Articular chondrocyte of knee joint (primary cell): Measurements from ENCODE around the gene TEAD4. TPM values are rescaled to one million over a fixed set of nuclear protein-coding genes. Genes with fewer than 3 reads are reported as not detected.

Experiments
- small RNA-seq: library from RNA; depleted of rRNA; stranded (forward); fragments of <200 nt; gene quantifications from one replicate; pipeline ENCODE3, GENCODE V24; 2012
- total RNA-seq: library from RNA; depleted of rRNA; stranded (reverse); fragments of >200 nt; gene quantifications from 2 replicates; pipeline ENCODE4 v1.2.3, GENCODE V29; 2012

TEAD4 gene
- 12.3 and 17.2 TPM in 2 replicates for total RNA-seq

GRCh38 chr12:2959192-2959504 is at the start of gene TEAD4:
Gene TEAD4 (plus strand): TSS chr12:2959397.

GRCh38 chr12:3076730-3077571 is 117.8 kb downstream of the TEAD4 start, which contains the start of gene TSPAN9:
Gene TSPAN9 (plus strand): TSS chr12:3077379. CDS start chr12:3201194, 123,815 bp downstream.

Small RNA genes within 50 kb of the gene (small RNA-seq; reads per million reads assigned to genes)
- not detected for gene RNU6-1315P

Other genes starting within 250 kb of the TEAD4 start
- 16.1 and 18.6 TPM in 2 replicates for gene FKBP4, start 164.4 kb upstream of the TEAD4 start, total RNA-seq
- 17.2 and 20.0 TPM in 2 replicates for gene ITFG2, start 146.7 kb upstream of the TEAD4 start, total RNA-seq
- 0.26 and 0.43 TPM in 2 replicates for gene NRIP2, start 124.4 kb upstream of the TEAD4 start, total RNA-seq
- gene TEX52, start 102.4 kb upstream of the TEAD4 start, total RNA-seq: not detected in 2 replicates
- gene FOXM1, start 82.2 kb upstream of the TEAD4 start, total RNA-seq: 14.8 and 17.6 TPM in 2 replicates
- 27.7 and 31.1 TPM in 2 replicates for gene RHNO1, start 82.2 kb upstream of the TEAD4 start, total RNA-seq
- gene TULP3, start 68.5 kb upstream of the TEAD4 start, total RNA-seq: 40.1 and 44.6 TPM in 2 replicates
- 14.4 and 16.6 TPM in 2 replicates for gene TSPAN9, start 118.0 kb downstream of the TEAD4 start, total RNA-seq